ENCODE data around the gene INAFM1. TPM values are rescaled to one million over a fixed set of nuclear protein-coding genes. Genes with fewer than 3 reads are reported as not detected.

INAFM1 gene
- total and polyA plus RNA-seq, 9 of the 15 experiments (the other 6 are each of a cell fraction or from before 2014, with no cell fraction given): 0.71 to 30.9 (median 3.1) TPM

- no peak for TF ChIP-seq POLR3G (IDR thresholded peaks at IDR 0.05; ENCODE audit: extremely low read depth, insufficient read length, insufficient replicate concordance)
- peak; percentile 93 for TF ChIP-seq PML (IDR thresholded peaks at IDR 0.05; ENCODE audit: low read length)
- TF ChIP-seq JUND (IDR thresholded peaks at IDR 0.05; ENCODE audit: borderline replicate concordance, low read depth, low read length): peak; percentile 94
- TF ChIP-seq JUND (tag; IDR thresholded peaks at IDR 0.05; ENCODE audit: borderline replicate concordance, low read depth, low read length): peak; percentile 59; the same call in 1 of the 3 replicates
- TF ChIP-seq MED1 (CRISPR knock-in tag; IDR thresholded peaks at IDR 0.05; ENCODE audit: borderline replicate concordance): no peak
- peak; percentile 27 for TF ChIP-seq EP300 (IDR thresholded peaks at IDR 0.05; ENCODE audit: low read length)
- TF ChIP-seq SLC30A9 (CRISPR knock-in tag; IDR thresholded peaks at IDR 0.05): 0 out of 2 replicates have a peak, but pooled peaks have one; percentile 42
- TF ChIP-seq CSDE1 (IDR thresholded peaks at IDR 0.05): no peak; a peak in 1 of 4 replicates
- TF ChIP-seq ZMIZ1 (IDR thresholded peaks at IDR 0.05; ENCODE audit: low read depth in 2 of 2, low read length in 2 of 2): peak in 1 of 2 experiments; percentile 94; a peak in 2 of 4 replicates
- TF ChIP-seq, protein P1, sequence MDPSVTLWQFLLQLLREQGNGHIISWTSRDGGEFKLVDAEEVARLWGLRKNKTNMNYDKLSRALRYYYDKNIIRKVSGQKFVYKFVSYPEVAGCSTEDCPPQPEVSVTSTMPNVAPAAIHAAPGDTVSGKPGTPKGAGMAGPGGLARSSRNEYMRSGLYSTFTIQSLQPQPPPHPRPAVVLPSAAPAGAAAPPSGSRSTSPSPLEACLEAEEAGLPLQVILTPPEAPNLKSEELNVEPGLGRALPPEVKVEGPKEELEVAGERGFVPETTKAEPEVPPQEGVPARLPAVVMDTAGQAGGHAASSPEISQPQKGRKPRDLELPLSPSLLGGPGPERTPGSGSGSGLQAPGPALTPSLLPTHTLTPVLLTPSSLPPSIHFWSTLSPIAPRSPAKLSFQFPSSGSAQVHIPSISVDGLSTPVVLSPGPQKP (CRISPR knock-in tag; IDR thresholded peaks at IDR 0.05): no peak
- TF ChIP-seq NR4A1 (CRISPR knock-in tag; IDR thresholded peaks at IDR 0.05): no peak
- TF ChIP-seq NR4A1 (tag; IDR thresholded peaks at IDR 0.05): no peak
- no peak for TF ChIP-seq RBBP5 (IDR thresholded peaks at IDR 0.05; ENCODE audit: borderline replicate concordance, insufficient read depth, low read length, poor library complexity, severe bottlenecking)
- TF ChIP-seq DMBX1 (CRISPR knock-in tag; IDR thresholded peaks at IDR 0.05; ENCODE audit: borderline replicate concordance): peak; percentile 31; the same call in 1 of the 2 replicates
- TF ChIP-seq ZNF12 (CRISPR knock-in tag; IDR thresholded peaks at IDR 0.05): no peak
- peak; percentile 92 for TF ChIP-seq CGGBP1 (CRISPR knock-in tag; IDR thresholded peaks at IDR 0.05)
- TF ChIP-seq HOXB6 (CRISPR knock-in tag; IDR thresholded peaks at IDR 0.05; ENCODE audit: borderline replicate concordance): no peak
- TF ChIP-seq ZNF76 (CRISPR knock-in tag; IDR thresholded peaks at IDR 0.05; ENCODE audit: borderline replicate concordance): peak; percentile 49; the same call in 1 of the 2 replicates
- TF ChIP-seq ZZZ3 (IDR thresholded peaks at IDR 0.05): no peak
- TF ChIP-seq TBP (optimal IDR thresholded peaks at IDR 0.05; ENCODE audit: low read depth, low read length): peak; percentile 99
- TF ChIP-seq IRF2 (CRISPR knock-in tag; IDR thresholded peaks at IDR 0.05): no peak
- TF ChIP-seq NFE2 (IDR thresholded peaks at IDR 0.05; ENCODE audit: low read depth): peak; percentile 76
- no peak for TF ChIP-seq ZNF121 (CRISPR knock-in tag; conservative IDR thresholded peaks at IDR 0.05)
Measured at GRCh38 chr19:47225746-47226425, 48.8 kb upstream of the INAFM1 start (continued).

Data from K562 (cell line).